Endothelial cell (in vitro differentiated cells): Measurements from ENCODE around the gene XPC. TPM values are rescaled to one million over a fixed set of nuclear protein-coding genes. Genes with fewer than 3 reads are reported as not detected.
A peak's percentile ranks its signal among the peaks of the same experiment; 100 is the strongest.

Source experiments
- DNase-seq: peaks from one replicate; pipeline ENCODE4 v3.0.0; 2021; ENCODE audit warnings: low spot score
- H3K27ac Mint-ChIP-seq: one replicate; pipeline ENCODE4 v1.8.0; 2021; ENCODE audit warnings: mixed read lengths, inconsistent platforms; ENCODE audit not compliant: unreplicated experiment
- H3K27me3 Mint-ChIP-seq: one replicate; pipeline ENCODE4 v1.8.0; 2021; ENCODE audit warnings: mild to moderate bottlenecking, moderate library complexity, mixed read lengths, inconsistent platforms; ENCODE audit not compliant: unreplicated experiment
- H3K36me3 Mint-ChIP-seq: one replicate; pipeline ENCODE4 v1.8.0; 2021; ENCODE audit warnings: mild to moderate bottlenecking, low read depth, mixed read lengths, inconsistent platforms; ENCODE audit not compliant: unreplicated experiment
- H3K4me1 Mint-ChIP-seq: one replicate; pipeline ENCODE4 v1.8.0; 2021; ENCODE audit warnings: mild to moderate bottlenecking, mixed read lengths, inconsistent platforms; ENCODE audit not compliant: unreplicated experiment
- H3K4me3 Mint-ChIP-seq: one replicate; pipeline ENCODE4 v1.8.0; 2021; ENCODE audit warnings: mild to moderate bottlenecking, mixed read lengths, inconsistent platforms; ENCODE audit not compliant: unreplicated experiment
- H3K9me3 Mint-ChIP-seq: one replicate; pipeline ENCODE4 v1.8.0; 2021; ENCODE audit warnings: mixed read lengths, inconsistent platforms; ENCODE audit not compliant: unreplicated experiment
- total RNA-seq: library from RNA; stranded (reverse); fragmentation: NEBNext Ultra II Directional; extraction: Animal tissue kit (Norgen Biotek cat#: 25700); gene quantifications from one replicate; pipeline ENCODE4 v1.2.1, GENCODE V29; 2021; ENCODE audit not compliant: unreplicated experiment
- TF ChIP-seq, protein P1 (sequence below): fragments of 200-600 bp; sonication (generic); IDR thresholded peaks from one replicate; pipeline ENCODE4 v1.5.0; 2021; ENCODE audit warnings: antibody characterized with exemption; ENCODE audit not compliant: unreplicated experiment

XPC gene
- total RNA-seq, 1 donor from 2014 or later, result 35.6 TPM

- no peak for DNase-seq
- Mint-ChIP-seq H3K27ac (no peak overlapping the region), H3K4me3 (peak overlapping the region; percentile 7), H3K36me3 (peaks cover 82% of the 10 kb centered on the region), H3K9me3 (no peaks in the 10 kb centered on the region), H3K27me3 (peaks cover 7% of the 10 kb centered on the region), H3K4me1 (no peaks in the 10 kb centered on the region)
- TF ChIP-seq, protein P1, sequence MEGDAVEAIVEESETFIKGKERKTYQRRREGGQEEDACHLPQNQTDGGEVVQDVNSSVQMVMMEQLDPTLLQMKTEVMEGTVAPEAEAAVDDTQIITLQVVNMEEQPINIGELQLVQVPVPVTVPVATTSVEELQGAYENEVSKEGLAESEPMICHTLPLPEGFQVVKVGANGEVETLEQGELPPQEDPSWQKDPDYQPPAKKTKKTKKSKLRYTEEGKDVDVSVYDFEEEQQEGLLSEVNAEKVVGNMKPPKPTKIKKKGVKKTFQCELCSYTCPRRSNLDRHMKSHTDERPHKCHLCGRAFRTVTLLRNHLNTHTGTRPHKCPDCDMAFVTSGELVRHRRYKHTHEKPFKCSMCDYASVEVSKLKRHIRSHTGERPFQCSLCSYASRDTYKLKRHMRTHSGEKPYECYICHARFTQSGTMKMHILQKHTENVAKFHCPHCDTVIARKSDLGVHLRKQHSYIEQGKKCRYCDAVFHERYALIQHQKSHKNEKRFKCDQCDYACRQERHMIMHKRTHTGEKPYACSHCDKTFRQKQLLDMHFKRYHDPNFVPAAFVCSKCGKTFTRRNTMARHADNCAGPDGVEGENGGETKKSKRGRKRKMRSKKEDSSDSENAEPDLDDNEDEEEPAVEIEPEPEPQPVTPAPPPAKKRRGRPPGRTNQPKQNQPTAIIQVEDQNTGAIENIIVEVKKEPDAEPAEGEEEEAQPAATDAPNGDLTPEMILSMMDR, result no peak
These were observed 16.2 kb downstream of the XPC start for GRCh38 chr3:14162178-14162577.

- no peak overlapping the region for H3K27ac Mint-ChIP-seq
- H3K27me3 Mint-ChIP-seq, result peaks cover 6% of the 10 kb centered on the region
- peak overlapping the region; percentile 28 for H3K4me3 Mint-ChIP-seq
- peaks cover 82% of the 10 kb centered on the region for H3K36me3 Mint-ChIP-seq
- H3K9me3 Mint-ChIP-seq, result no peaks in the 10 kb centered on the region
- TF ChIP-seq, protein P1, result no peak
- H3K4me1 Mint-ChIP-seq, result no peaks in the 10 kb centered on the region
- DNase-seq, result no peak
These were observed 17.1 kb downstream of the XPC start for GRCh38 chr3:14161282-14161681.

DNA sequence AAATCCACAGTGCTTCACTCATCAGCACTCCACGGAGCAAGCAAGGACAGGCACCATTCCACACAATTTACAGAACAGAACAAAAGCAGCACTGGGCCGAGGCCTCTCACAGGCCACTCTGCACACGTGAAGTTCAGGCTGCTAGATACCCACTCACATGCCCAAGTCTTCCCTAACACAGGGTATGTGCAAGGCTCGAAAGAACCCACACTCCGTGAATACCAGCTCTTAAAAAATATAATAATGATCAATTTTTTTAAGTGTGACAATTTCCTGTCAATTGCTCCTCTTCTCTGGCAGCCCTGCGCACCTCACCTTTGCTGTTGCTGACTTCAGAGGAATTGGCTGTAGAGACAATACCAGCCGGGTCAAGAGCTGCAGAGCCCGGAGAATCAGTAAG is 19.0 kb downstream of the XPC start:
- Mint-ChIP-seq H3K9me3 (no peaks in the 10 kb centered on the region), H3K36me3 (peaks cover 74% of the 10 kb centered on the region), H3K27me3 (peaks cover 6% of the 10 kb centered on the region), H3K4me1 (no peaks in the 10 kb centered on the region), H3K4me3 (no peak overlapping the region), H3K27ac (no peak overlapping the region)
- TF ChIP-seq, protein P1, result no peak
- DNase-seq, result no peak

DNA sequence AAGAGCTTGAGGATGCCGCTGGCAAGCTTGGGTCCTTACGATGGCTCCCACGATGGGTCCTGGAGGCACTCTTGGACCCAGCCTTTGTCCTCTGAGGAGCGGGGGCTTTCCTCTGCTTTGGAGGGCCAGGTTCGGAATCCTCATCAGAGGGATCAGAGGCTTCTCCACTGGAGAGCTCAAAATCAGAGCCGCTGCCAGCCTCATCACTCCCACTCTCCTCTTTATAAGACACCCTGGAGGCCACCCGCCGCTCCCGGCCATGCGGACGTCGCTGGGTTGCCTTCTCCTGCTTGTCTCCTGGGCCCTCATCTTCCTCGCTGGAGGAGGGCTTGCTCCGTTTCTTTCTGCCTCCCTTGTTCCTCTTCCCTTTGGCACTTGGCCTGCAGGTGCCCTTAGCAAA is 20.0 kb downstream of the XPC start:
- no peaks in the 10 kb centered on the region for H3K4me1 Mint-ChIP-seq
- H3K4me3 Mint-ChIP-seq, result peak overlapping the region; percentile 63
- DNase-seq, result no peak
- no peaks in the 10 kb centered on the region for H3K9me3 Mint-ChIP-seq
- H3K27me3 Mint-ChIP-seq, result peaks cover 6% of the 10 kb centered on the region
- TF ChIP-seq, protein P1, result no peak
- H3K36me3 Mint-ChIP-seq, result peaks cover 72% of the 10 kb centered on the region
- no peak overlapping the region for H3K27ac Mint-ChIP-seq

GRCh38 chr3:14157951-14158350 is 20.4 kb downstream of the XPC start:
- no peak overlapping the region for H3K4me3 Mint-ChIP-seq
- no peak for DNase-seq
- H3K9me3 Mint-ChIP-seq, result no peaks in the 10 kb centered on the region
- H3K36me3 Mint-ChIP-seq, result peaks cover 69% of the 10 kb centered on the region
- TF ChIP-seq, protein P1, result no peak
- H3K27me3 Mint-ChIP-seq, result peaks cover 6% of the 10 kb centered on the region
- H3K4me1 Mint-ChIP-seq, result no peaks in the 10 kb centered on the region
- no peak overlapping the region for H3K27ac Mint-ChIP-seq
